Stimulated activated memory B cell treated with anti-CD40 and anti-IgM and Interleukin-4, amounts not matched to agents 10 μg/mL and 1 μg/mL and 100 μg/mL, for 72 hours (primary cell): ENCODE results near the gene XPO1.
"Not testable (repeated sequence)": the region's sequence is repeated elsewhere in the genome, so short reads cannot be mapped to it uniquely, and the experiment has no call there.

Source experiments
- ATAC-seq: fragments of 150-1000 bp; cut with Tn5 transposase; 2 replicates; pipeline ENCODE4 v1.10.0; 2021
- H3K27ac Mint-ChIP-seq: one replicate; pipeline ENCODE4 v1.8.0; 2022; ENCODE audit warnings: mild to moderate bottlenecking, mixed read lengths
- H3K27me3 Mint-ChIP-seq: one replicate; pipeline ENCODE4 v1.8.0; 2022; ENCODE audit warnings: mixed read lengths
- H3K36me3 Mint-ChIP-seq: one replicate; pipeline ENCODE4 v1.8.0; 2022; ENCODE audit warnings: mixed read lengths
- H3K4me1 Mint-ChIP-seq: one replicate; pipeline ENCODE4 v1.8.0; 2022; ENCODE audit warnings: mixed read lengths
- H3K4me3 Mint-ChIP-seq: one replicate; pipeline ENCODE4 v1.8.0; 2022; ENCODE audit warnings: mild to moderate bottlenecking, moderate library complexity, mixed read lengths
- H3K9me3 Mint-ChIP-seq: one replicate; pipeline ENCODE4 v1.8.0; 2022; ENCODE audit warnings: mixed read lengths

Gene XPO1

GRCh38 chr2:61493523-61493942 is 44.6 kb downstream of the XPO1 start:
- Mint-ChIP-seq H3K27me3 (no peaks in the 10 kb centered on the region), H3K36me3 (peaks cover 57% of the 10 kb centered on the region)

GRCh38 chr2:61492476-61492875 is 45.7 kb downstream of the XPO1 start:
- H3K4me1 Mint-ChIP-seq: peaks cover 13% of the 10 kb centered on the region
- peaks cover 61% of the 10 kb centered on the region for H3K36me3 Mint-ChIP-seq
- no peak for ATAC-seq
- no peak overlapping the region for H3K4me3 Mint-ChIP-seq
- H3K9me3 Mint-ChIP-seq: no peaks in the 10 kb centered on the region
- no peak overlapping the region for H3K27ac Mint-ChIP-seq
- no peaks in the 10 kb centered on the region for H3K27me3 Mint-ChIP-seq

More at GRCh38 chr2:61493523-61493942, 44.6 kb downstream of the XPO1 start:
- no peak for ATAC-seq
- H3K4me3 Mint-ChIP-seq: no peak overlapping the region
- H3K27ac Mint-ChIP-seq: peak overlapping the region; percentile 50
- peaks cover 13% of the 10 kb centered on the region for H3K4me1 Mint-ChIP-seq
- no peaks in the 10 kb centered on the region for H3K9me3 Mint-ChIP-seq

- H3K4me3 Mint-ChIP-seq: no peak overlapping the region
- H3K9me3 Mint-ChIP-seq: no peaks in the 10 kb centered on the region
- peaks cover 55% of the 10 kb centered on the region for H3K36me3 Mint-ChIP-seq
- ATAC-seq: no peak
- H3K27me3 Mint-ChIP-seq: no peaks in the 10 kb centered on the region
- H3K4me1 Mint-ChIP-seq: no peaks in the 10 kb centered on the region
- H3K27ac Mint-ChIP-seq: no peak overlapping the region
Measured at GRCh38 chr2:61485281-61485680, 52.9 kb downstream of the XPO1 start.

- Mint-ChIP-seq H3K27ac (no peak overlapping the region), H3K4me3 (no peak overlapping the region), H3K4me1 (no peaks in the 10 kb centered on the region), H3K36me3 (peaks cover 37% of the 10 kb centered on the region), H3K9me3 (no peaks in the 10 kb centered on the region), H3K27me3 (no peaks in the 10 kb centered on the region)
- ATAC-seq: no peak
Measured at GRCh38 chr2:61478086-61478485, 60.1 kb downstream of the XPO1 start.

- H3K4me3 Mint-ChIP-seq, ATAC-seq, H3K4me1 Mint-ChIP-seq, H3K9me3 Mint-ChIP-seq, H3K27ac Mint-ChIP-seq, H3K27me3 Mint-ChIP-seq: not testable (repeated sequence)
- H3K36me3 Mint-ChIP-seq: peaks cover 32% of the 10 kb centered on the region
Measured at GRCh38 chr2:61476929-61477589, 61.1 kb downstream of the XPO1 start.

GRCh38 chr2:61471905-61472805 is 66.0 kb downstream of the XPO1 start:
- no peak for ATAC-seq
- Mint-ChIP-seq H3K27me3 (no peaks in the 10 kb centered on the region), H3K27ac (peak overlapping the region; percentile 100), H3K4me1 (peaks cover 21% of the 10 kb centered on the region), H3K4me3 (peak overlapping the region; percentile 97), H3K36me3 (peaks cover 11% of the 10 kb centered on the region), H3K9me3 (no peaks in the 10 kb centered on the region)

GRCh38 chr2:61470965-61471904 is 66.9 kb downstream of the XPO1 start, which contains the start of gene USP34:
USP34 (minus strand) TSS chr2:61471087; CDS start chr2:61470692, 395 bp downstream.
- peaks cover 3% of the 10 kb centered on the region for H3K36me3 Mint-ChIP-seq
- H3K4me3 Mint-ChIP-seq: peak within 1 kb of the TSS; percentile 97
- peaks cover 21% of the 10 kb centered on the region for H3K4me1 Mint-ChIP-seq
- H3K27ac Mint-ChIP-seq: peak within 1 kb of the TSS; percentile 100
- ATAC-seq: peak; percentile 94
- H3K9me3 Mint-ChIP-seq: no peaks in the 10 kb centered on the region
- no peaks in the 10 kb centered on the region for H3K27me3 Mint-ChIP-seq

GRCh38 chr2:61470122-61470951 is 67.8 kb downstream of the XPO1 start:
- ATAC-seq: peak; percentile 69
- peak overlapping the region; percentile 97 for H3K4me3 Mint-ChIP-seq
- H3K9me3 Mint-ChIP-seq: no peaks in the 10 kb centered on the region
- peak overlapping the region; percentile 100 for H3K27ac Mint-ChIP-seq
- H3K27me3 Mint-ChIP-seq: no peaks in the 10 kb centered on the region
- peaks cover 26% of the 10 kb centered on the region for H3K4me1 Mint-ChIP-seq
- H3K36me3 Mint-ChIP-seq: no peaks in the 10 kb centered on the region

- no peaks in the 10 kb centered on the region for H3K9me3 Mint-ChIP-seq
- peak overlapping the region; percentile 100 for H3K27ac Mint-ChIP-seq
- no peak for ATAC-seq
- H3K36me3 Mint-ChIP-seq: no peaks in the 10 kb centered on the region
- H3K4me1 Mint-ChIP-seq: peaks cover 30% of the 10 kb centered on the region
- no peaks in the 10 kb centered on the region for H3K27me3 Mint-ChIP-seq
- H3K4me3 Mint-ChIP-seq: peak overlapping the region; percentile 96
Measured at GRCh38 chr2:61469424-61470121, 68.6 kb downstream of the XPO1 start.

GRCh38 chr2:61468231-61468630 is 69.9 kb downstream of the XPO1 start:
- not testable (repeated sequence) for H3K4me3 Mint-ChIP-seq, H3K27me3 Mint-ChIP-seq, H3K36me3 Mint-ChIP-seq, ATAC-seq, H3K9me3 Mint-ChIP-seq, H3K27ac Mint-ChIP-seq
- H3K4me1 Mint-ChIP-seq: peaks cover 43% of the 10 kb centered on the region

- no peak for ATAC-seq
- H3K36me3 Mint-ChIP-seq: no peaks in the 10 kb centered on the region
- peak overlapping the region; percentile 66 for H3K27ac Mint-ChIP-seq
- peaks cover 48% of the 10 kb centered on the region for H3K4me1 Mint-ChIP-seq
- no peak overlapping the region for H3K4me3 Mint-ChIP-seq
- no peaks in the 10 kb centered on the region for H3K9me3 Mint-ChIP-seq
- H3K27me3 Mint-ChIP-seq: no peaks in the 10 kb centered on the region
Measured at GRCh38 chr2:61465045-61465444, 73.1 kb downstream of the XPO1 start.

- Mint-ChIP-seq H3K4me3 (peak overlapping the region; percentile 50), H3K4me1 (peaks cover 53% of the 10 kb centered on the region)
- peak; percentile 39 for ATAC-seq
Measured at GRCh38 chr2:61463769-61464475, 74.2 kb downstream of the XPO1 start.

GRCh38 chr2:61461404-61461803 is 76.8 kb downstream of the XPO1 start:
- Mint-ChIP-seq H3K27me3 (no peaks in the 10 kb centered on the region), H3K36me3 (no peaks in the 10 kb centered on the region), H3K4me1 (peaks cover 75% of the 10 kb centered on the region), H3K9me3 (no peaks in the 10 kb centered on the region), H3K27ac (no peak overlapping the region), H3K4me3 (no peak overlapping the region)
- ATAC-seq: no peak

More at GRCh38 chr2:61463769-61464475, 74.2 kb downstream of the XPO1 start:
- Mint-ChIP-seq H3K36me3 (no peaks in the 10 kb centered on the region), H3K9me3 (no peaks in the 10 kb centered on the region), H3K27ac (peak overlapping the region; percentile 66), H3K27me3 (no peaks in the 10 kb centered on the region)
